Cardiac atrium fibroblast (primary cell): Measurements from ENCODE around the gene NAA80. TPM values are rescaled to one million over a fixed set of nuclear protein-coding genes. Genes with fewer than 3 reads are reported as not detected.

ENCODE experiments used
- total RNA-seq: library from RNA; depleted of rRNA; stranded (reverse); fragments of >200 nt; gene quantifications from 2 replicates; pipeline ENCODE4 v1.2.3, GENCODE V29; 2015

NAA80 gene
- total RNA-seq = 8.1 and 11.8 TPM in 2 replicates

GRCh38 chr3:50298836-50299637, at the start of gene NAA80, which contains the start of gene HYAL3:
TSS of gene NAA80 (minus strand) at chr3:50299405. CDS start at chr3:50297463, 1,942 bp downstream.
TSS of gene HYAL3 (minus strand) at chr3:50299405. CDS start at chr3:50295602, 3,803 bp downstream.

GRCh38 chr3:50345586-50346234, 46.5 kb upstream of the NAA80 start, which contains the start of gene ZMYND10:
TSS of gene ZMYND10 (minus strand) at chr3:50345732. CDS start at chr3:50345579, 153 bp downstream.

DNA sequence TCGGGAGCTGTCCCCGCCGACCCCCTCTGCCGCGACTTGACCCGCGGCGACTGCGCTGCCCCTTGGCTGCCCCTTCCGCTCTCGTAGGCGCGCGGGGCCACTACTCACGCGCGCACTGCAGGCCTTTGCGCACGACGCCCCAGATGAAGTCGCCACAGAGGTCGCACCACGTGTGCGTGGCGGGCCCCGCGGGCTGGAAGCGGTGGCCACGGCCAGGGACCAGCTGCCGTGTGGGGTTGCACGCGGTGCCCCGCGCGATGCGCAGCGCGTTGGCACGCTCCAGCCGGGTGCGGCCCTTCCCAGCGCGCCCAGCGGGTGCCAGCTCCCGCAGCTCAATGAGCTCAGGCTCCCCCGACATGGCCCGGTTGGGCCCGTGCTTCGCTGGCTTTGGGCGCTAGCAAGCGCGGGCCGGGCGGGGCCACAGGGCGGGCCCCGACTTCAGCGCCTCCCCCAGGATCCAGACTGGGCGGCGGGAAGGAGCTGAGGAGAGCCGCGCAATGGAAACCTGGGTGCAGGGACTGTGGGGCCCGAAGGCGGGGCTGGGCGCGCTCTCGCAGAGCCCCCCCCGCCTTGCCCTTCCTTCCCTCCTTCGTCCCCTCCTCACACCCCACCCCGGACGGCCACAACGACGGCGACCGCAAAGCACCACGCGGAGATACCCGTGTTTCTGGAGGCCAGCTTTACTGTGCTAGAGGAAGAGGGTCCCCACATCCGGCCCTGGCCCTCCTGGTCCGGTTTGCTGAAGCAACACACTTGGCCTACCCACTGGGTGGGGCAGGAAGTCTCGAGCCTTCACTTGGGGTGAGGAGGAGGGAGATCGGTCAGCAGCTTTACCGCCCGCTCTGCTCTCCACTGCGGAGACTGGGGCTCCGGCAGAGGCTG, 41.5 kb upstream of the NAA80 start, which contains the start of gene RASSF1:
Gene RASSF1, minus strand, starts transcription at position 389 of the 882 bp plus-strand sequence. Its CDS starts 31 bp downstream, at position 358.

DNA sequence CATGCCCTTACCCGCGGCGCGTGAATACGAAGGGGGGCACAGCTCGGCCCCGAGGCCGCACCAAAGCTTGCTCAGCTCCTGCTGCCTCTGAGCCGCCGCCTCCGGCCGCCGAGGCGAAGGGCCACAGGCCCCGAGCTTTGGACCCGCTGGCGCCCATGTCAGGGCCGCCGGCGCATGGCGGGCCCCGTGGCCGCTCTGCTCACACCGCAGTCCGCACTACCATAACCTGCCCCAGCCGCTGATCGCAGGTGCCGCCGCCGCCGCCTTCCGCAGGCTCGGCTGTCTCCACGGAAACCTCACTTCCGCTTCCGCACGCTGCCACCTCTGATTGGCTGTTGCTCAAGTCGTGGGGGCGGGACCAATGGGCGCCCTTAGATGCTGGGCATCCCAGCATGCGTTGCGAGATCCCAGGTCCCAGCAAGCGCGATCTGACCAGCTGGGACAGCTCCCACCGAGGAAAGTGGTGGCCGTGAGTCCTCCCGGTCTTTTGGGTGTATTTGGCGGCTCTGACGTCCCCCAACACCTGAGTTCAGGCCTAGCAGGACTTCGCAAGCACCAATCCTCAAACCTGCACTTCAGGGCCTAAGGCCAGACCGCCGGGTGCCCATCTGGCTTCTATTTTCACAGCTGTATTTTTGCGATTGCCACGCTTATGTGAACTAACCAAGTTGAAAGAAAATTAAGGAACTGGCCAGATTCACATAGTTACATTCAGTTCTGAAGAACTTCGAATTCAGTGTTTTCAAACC, 28.9 kb upstream of the NAA80 start, which contains the start of gene TUSC2:
Gene TUSC2, minus strand, starts transcription at position 281 of the 749 bp plus-strand sequence. Its CDS starts 124 bp downstream, at position 157.

GRCh38 chr3:50322386-50323091, 23.3 kb upstream of the NAA80 start, which contains the start of gene HYAL2:
TSS of gene HYAL2 (minus strand) at chr3:50322745. CDS start at chr3:50320489, 2,256 bp downstream.

DNA sequence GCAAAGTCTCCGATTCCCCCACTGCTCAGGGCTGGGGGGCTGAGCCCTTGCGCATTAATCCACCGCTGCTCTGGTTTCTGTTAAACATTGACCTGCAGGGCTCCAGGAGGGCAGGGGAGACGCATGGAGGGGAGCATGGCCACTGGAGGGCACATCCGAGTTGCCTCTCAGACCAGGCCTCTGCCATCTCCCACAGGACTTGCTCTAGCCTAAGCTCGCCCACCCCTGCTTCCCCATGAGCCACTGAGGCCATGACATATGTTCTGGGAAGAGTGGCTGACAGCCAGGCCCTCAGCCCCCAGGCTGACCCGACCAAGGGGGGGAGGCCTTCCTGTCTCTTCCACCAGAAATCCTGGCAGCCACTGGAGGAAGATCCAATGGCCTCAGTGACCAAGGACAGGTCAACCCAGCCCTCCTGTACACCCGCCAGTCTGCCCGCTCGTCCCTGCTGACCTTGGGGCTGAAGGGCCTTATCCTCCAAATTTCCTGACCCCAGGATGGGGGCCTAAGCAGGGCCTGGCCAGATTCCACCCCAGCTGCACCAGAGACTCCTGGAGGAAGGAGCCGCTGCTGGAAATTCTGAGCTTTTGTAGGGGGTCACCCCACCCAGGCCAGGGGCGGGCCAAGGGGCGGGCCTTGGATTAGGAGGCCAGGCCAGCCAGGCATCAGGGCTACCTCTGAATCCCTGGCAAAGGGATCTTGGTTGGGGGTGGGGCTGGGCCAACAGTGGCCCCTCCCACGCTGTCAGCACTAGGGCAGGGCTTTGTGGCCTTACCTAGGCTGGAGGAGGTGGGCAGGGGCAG, 4.0 kb upstream of the NAA80 start, which contains the start of gene HYAL1:
Gene HYAL1, minus strand, starts transcription at position 562 of the 803 bp plus-strand sequence. CDS start 618 bp downstream, outside the sequence.

DNA sequence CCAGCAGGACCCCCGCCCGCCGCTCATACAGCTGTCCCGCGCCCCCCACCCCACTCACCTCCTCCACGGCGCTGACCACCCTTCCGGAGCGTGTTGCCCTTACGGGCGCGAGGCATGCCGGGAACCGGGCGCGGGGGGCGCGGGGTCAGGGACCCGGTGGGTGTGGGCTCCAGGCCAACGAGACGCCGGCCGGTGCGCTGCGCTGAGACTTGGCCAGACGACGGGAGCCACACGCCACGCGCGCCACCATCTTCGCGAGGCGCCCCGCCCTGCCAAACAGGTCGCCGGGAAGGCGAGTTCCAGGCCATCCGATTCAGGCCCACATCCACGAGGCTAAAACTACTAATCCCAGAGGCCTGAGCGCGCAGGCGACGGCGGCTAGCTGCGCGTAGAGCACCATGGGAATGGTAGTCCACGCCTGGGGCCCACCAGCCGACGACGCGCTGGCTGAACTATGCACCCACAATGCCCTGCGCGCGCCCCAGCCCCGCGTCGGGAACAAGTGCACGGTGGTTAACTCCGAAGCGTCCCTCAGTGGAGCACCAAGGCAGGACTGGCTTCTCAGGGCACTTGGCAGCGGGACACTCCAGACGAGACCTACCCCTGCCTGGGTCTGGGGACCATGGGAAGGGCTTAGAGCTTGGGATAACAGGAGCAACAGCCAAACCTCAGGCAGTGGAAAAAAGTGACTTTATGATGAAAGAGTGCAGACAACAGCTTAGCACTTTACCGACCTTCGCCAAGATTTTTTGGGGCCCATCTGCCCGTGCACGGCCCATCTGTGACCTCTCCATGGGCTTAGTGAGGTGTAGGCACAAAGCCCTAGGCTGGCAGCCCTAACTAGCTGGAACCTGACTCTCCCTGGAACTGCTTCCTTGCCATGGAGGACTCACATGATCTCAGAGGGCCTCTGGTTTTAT, 6.8 kb downstream of the NAA80 start, which contains the start of gene IFRD2:
Gene IFRD2, minus strand, starts transcription at position 271 of the 920 bp plus-strand sequence. Its CDS starts 155 bp downstream, at position 116.

DNA sequence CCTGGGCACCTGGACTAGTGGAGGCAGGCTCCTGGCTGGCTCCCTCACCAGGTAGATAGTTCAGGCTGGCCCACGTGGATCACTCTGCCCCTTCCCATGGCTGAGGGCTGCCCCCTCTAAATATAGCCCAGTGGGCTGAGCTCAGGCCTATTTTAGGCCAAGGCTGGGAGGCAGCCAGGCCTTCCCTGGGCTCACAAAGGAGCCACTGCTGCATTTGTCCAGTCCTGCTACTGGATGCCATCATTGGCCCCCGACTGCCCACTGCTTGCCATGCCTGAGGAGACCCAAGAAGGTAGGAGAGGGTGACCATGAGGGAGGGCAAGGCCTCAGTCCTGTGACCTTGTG, 20.4 kb downstream of the NAA80 start, which contains the start of gene LSMEM2:
Gene LSMEM2, plus strand, starts transcription at position 208 of the 345 bp plus-strand sequence. Its CDS starts 27 bp downstream, at position 235.

GRCh38 chr3:50268703-50269451, 30.3 kb downstream of the NAA80 start, which contains the start of gene SEMA3B:
TSS of gene SEMA3B (plus strand) at chr3:50269147. CDS start at chr3:50269241, 94 bp downstream.

Other genes starting within 250 kb of the NAA80 start
- 61.7 and 103 TPM in 2 replicates for gene RBM5, start 210.5 kb downstream of the NAA80 start, total RNA-seq
- 6.5 and 20.9 TPM in 2 replicates for gene SEMA3F, start 144.1 kb downstream of the NAA80 start, total RNA-seq
- gene GNAT1, start 107.8 kb downstream of the NAA80 start, total RNA-seq = not detected in 2 replicates
- gene SLC38A3, start 94.1 kb downstream of the NAA80 start, total RNA-seq = not detected in 2 replicates
- gene GNAI2, start 63.2 kb downstream of the NAA80 start, total RNA-seq = 252 and 308 TPM in 2 replicates
- gene SEMA3B, start 30.3 kb downstream of the NAA80 start, total RNA-seq = 1.4 and 3.4 TPM in 2 replicates
- gene LSMEM2, start 20.3 kb downstream of the NAA80 start, total RNA-seq = not detected in 2 replicates
- 47.1 and 55.2 TPM in 2 replicates for gene IFRD2, start 7.0 kb downstream of the NAA80 start, total RNA-seq
- gene HYAL3, start within 50 bp of the NAA80 start, total RNA-seq = 6.5 and 7.8 TPM in 2 replicates
- gene HYAL1, start 4.2 kb upstream of the NAA80 start, total RNA-seq = 5.0 and 6.1 TPM in 2 replicates
- gene HYAL2, start 23.3 kb upstream of the NAA80 start, total RNA-seq = 70.0 and 100 TPM in 2 replicates
- gene TUSC2, start 28.8 kb upstream of the NAA80 start, total RNA-seq = 15.2 and 23.3 TPM in 2 replicates
- gene RASSF1, start 41.4 kb upstream of the NAA80 start, total RNA-seq = 36.5 and 37.7 TPM in 2 replicates
- under 0.01 TPM in 1 of 2 replicates, not detected in the other for gene ZMYND10, start 46.3 kb upstream of the NAA80 start, total RNA-seq
- gene NPRL2, start 51.4 kb upstream of the NAA80 start, total RNA-seq = 18.6 and 20.7 TPM in 2 replicates
- gene CYB561D2, start 51.5 kb upstream of the NAA80 start, total RNA-seq = 23.1 and 44.6 TPM in 2 replicates
- gene TMEM115, start 60.1 kb upstream of the NAA80 start, total RNA-seq = 67.6 and 73.3 TPM in 2 replicates
- gene CACNA2D2, start 204.2 kb upstream of the NAA80 start, total RNA-seq = not detected in 2 replicates